Stimulated activated CD4-positive, alpha-beta T cell treated with anti-CD3 and anti-CD28 coated beads, Interleukin-15, amount 100 ng/mL, for 24 hours (primary cell): ENCODE measurements around the gene CISD1.

Experiments used
- DNase-seq: peaks from one replicate; pipeline ENCODE4 v3.0.0-alpha.2; 2020

CISD1 gene

DNA sequence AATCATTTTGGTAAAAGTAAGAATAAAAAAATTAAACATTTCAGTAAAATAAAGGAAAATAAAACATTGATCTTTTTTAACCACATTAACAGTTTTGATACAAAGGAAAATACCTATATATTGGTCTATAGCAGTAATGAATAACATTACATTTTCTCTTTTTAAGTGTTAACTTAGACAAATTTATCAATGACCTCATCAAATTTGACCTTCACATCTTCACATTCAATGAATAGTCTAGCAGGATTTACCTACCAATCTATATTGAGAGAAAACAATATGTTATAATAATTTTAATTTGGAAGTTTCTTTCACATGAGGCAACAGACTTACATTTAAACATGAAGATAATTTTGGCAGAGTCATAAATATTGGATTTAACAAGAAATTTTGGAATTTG is 47.9 kb downstream of the CISD1 start:
- no peak for DNase-seq

DNA sequence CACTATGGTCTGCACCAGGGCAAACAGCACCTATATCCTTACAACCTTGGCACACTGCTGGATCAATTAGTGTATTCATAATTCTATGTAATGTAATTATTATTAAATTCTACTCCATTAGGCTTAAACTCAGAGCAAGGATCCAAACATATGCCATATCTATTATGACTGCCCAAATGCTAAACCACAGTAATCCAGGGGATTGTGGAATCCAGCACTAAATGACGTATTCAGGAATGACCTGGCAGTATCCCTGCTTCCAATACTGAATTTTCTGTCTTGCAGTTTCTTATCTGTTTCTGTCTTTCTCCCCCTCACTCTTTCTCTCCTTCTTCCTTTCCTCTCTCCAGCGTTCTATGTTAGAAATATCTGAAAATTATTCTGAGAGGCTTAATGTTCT is 49.4 kb downstream of the CISD1 start:
- no peak for DNase-seq

DNA sequence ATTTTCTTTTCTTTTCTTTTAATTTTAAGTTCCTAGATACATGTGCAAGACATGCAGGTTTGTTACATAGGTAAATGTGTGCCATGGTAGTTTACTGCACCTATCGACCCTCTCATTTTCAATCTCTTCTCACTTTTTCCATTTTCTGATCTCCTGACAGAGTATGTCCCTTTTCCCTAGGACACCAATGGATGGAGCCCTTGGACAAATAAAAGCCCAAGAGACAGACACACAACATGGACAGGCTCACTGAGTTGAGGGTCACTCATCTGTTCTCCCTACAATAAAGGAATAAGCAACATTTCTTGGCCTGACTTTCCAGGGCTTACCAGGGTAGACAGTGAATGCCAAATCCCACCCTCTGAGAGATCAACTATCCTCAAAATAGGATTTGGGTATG is 50.6 kb downstream of the CISD1 start:
- no peak for DNase-seq

DNA sequence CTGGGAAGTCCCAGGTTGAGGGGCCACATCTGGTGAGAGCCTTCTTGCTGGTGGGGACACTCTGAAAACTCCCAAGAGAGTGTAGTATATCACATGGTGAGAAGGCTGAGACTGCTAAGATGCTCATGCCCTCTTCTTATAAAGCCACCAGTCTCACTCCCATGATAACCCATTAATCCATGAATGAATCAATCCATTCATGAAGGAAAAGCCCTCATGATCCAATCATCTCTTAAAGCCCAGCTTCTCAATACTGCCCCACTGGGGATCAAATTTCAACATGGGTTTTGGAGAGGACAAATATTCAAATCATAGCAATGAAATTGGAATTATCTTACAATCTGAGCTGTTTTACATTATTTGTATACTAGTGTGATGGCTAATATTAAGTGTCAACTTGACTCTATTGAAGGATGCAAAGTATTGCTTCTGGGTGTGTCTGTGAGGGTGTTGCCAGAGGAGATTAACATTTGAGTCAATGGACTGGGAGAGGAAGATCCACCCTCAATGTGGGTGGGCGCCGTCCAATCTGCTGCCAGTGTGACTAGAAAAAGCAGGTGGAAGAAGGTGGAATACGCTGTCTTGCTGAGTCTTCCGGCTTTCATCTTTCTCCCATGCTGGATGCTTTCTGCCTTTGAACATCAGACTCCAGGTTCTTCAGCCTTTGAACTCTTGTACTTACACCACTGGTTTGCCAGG is 51.5 kb downstream of the CISD1 start:
- DNase-seq, result no peak

DNA sequence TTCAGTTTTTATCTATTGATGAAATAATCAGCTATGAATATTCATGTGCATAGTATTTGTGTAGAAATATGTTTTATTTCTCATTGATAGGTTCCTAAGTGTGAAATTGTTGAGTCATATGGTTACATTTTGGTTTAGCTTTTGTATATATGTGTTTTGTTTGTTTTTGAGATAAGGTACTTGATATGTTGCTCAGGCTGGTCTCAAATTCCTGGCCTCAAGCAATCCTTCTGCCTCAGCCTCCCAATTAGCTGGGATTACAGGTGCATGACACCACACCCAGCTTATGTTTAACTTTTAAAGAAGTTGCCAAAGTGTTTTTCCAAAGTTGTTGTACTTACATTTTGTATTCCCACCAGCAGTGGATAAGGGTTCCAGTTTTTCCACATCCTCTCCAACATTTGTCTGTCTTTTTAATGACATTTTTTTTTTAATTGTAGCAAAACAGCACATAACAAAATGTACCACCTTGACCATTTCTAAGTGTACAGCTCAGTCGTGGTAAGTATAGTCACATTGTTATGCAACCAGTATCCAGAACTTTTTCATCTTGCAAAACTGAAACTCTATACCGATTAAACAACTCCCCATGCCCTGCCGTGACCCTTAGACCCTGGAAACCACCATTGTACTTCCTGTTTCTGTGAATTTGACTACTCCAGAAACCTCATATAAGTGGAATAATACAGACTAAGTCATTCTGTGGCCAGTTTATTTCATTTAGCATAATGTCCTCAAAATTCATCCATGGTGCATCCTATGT is 53.3 kb downstream of the CISD1 start:
- no peak for DNase-seq

DNA sequence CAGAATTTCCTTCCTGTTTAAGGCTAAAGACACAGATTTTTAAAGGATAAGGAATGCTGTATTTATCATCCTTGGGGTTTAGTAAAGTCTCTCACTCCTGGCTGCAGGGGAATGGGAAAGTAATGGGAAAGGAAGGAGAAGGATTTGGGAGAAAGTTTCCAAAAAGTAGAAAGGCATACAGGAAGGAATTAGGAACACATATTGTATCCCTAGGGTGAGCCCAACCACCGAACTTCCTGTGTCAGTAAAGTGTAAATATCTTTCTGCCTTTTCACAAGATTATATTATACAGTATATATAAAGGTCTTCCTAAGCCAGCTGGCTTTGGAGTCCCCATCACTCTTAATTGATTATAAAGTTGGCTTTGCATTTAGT is 53.9 kb downstream of the CISD1 start:
- no peak for DNase-seq

DNA sequence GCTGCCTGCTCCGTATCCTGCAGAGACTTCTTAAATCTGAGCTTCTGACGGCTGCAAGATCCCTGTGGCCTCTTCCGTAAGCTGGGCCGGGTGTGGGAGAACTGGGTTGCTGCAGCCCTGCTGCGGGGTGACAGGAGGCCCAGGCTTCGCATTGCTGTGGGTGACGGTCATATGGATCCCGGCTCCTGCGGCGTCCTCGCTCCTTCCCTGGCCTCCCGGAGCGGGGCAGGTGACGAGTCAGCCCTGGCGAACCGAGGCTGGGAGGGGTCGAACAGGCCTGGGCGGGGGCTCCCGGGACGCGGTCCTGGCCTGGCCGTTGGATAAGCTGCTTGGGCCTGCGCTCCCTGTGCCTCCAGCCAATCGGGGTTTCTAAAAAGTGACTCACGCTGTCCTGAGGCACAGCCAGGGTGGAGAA is 58.0 kb downstream of the CISD1 start:
- DNase-seq, result no peak

DNA sequence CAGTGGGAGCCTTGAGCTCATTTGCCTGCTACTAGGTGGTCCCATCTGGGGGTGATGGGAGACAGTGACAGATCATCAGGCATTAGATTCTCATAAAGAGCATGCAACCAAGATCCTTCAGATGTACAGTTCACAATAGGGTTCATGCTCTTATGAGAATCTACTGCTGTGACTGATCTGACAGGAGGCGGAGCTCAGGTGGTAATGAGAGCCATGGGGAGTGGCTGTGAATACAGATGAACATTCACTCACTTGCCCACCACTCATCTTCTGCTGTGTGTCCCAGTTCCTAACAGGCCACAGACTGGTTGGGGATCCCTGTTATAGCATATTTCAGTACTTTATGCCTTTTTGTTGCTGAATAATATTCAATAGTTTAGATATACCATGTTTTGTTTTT is 59.3 kb downstream of the CISD1 start:
- DNase-seq, result no peak

DNA sequence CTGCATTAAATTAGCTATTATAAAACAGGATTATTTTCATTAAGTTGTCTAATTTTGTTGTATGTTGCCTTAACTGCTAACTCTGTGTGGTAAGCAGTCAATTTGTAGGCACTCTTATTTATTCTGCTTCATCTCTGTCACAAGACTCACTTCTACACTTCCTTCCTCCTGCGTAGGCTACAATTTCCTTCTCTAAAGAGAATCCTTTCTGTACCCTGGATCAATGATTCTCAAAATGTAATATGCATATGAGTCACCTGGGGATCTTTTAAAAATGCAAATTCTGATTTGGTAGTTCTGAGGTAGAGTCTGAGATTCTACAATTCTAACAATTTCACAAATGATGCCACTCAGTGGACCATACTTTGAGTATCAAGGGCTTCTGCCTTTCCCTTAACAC is 61.5 kb downstream of the CISD1 start:
- DNase-seq, result no peak

DNA sequence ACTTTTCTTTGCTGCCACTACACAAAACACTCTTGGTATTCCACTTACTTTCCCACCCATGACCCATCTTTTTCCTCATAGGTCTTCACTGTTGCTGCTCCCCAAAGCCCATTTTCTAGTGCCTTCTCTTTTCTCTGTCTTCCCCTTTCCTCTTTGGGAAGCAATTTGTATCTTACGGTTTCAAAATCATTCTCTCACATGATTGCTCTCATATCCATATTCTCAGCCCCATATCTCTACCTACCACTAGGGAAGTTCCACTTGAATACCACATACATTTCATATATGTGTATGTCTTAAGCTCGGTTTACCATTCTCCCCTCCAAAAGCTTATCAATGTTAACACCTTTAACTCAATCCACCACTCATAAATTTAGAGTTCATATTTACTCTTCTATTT is 62.7 kb downstream of the CISD1 start:
- DNase-seq, result no peak

DNA sequence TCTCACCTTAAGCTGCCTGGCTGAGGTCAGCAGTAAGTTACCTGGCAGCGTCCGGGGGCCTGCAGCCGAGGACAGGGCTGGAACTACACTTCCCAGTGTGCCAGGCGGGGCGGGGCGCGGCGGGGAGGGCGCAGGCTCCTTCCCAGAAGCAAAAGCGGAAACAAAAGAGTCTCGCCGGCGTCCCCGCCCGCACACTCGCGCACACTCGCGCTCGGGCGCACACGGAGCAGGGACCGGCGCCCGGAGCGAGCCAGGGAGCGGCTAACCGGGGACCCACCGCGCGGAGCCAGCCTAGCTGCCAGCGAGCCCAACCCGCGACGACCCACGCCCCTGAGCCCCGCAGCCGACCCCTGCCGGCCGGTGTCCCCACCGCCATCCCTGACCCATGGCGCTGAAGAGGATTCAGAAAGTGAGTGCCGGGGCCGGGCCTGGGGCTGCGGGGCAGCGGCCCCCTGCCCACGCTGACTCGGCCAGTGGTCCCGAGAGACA is 65.9 kb downstream of the CISD1 start, which contains the start of gene UBE2D1:
UBE2D1 (plus strand) TSS at position 190 of the 489 bp plus-strand sequence; CDS start at position 386, 196 bp downstream.
- DNase-seq, result peak; percentile 93

DNA sequence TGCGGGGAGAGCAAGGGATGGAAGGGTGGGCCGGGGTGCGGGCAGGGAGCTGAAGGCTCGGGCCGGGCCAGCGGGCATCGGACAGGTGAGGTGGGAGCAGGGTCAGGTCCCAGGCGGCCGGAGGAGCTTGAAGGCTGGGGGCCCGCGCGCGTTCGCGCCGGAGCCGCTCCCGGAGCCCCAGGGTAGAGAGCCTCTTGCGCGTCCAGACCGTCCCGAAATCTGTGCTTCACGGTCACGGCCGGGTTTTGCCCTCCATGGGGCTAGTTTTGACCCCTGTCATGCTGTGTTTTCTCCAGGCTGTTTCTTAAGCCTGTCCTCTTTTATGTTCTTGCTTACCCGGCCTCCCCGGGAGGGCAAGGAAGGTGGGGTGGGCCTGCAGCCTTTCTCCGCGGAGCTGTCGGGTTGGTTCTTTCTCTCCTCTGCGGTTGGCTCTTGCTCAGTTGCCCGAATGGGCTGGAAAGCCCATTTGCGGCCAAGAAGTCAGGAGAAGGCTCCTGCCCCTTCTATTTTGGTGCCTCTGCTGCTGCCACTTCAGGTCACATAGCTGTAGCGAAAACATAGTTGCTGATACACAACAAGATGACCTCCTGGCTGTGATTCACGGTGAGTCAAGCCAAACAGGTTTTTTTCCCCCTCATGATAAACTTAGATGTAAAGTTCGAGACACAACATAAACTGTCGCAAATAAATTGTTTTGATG is 66.5 kb downstream of the CISD1 start:
- DNase-seq, result peak; percentile 22

DNA sequence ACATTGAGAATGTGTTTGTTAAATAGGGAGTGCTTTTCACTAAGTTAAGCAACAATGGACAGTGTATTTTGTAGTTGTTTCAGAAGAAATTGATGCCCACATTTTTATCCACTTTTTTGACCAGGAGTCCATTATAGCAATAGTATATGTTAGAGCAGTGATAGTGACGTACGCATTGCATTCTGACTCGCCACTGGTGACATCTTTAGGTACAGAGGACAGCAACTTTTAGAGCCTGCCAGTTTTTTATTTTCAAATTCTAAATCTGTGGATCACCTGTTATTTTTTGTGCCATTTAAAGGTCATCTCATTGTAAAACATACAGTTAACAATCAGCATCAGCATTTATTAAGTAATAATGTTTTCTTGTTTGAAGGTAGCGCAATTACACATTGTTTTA is 67.3 kb downstream of the CISD1 start:
- no peak for DNase-seq
